ENCODE data around the gene IMPDH2.

- TF ChIP-seq POLR2AphosphoS5 (IDR thresholded peaks at IDR 0.05; ENCODE audit: borderline replicate concordance, low read depth, low read length), result no peak; the same call in 1 of the 2 replicates
- TF ChIP-seq EZH2 (IDR thresholded peaks at IDR 0.05), result no peak
- TF ChIP-seq FOXP2 (optimal IDR thresholded peaks at IDR 0.05; ENCODE audit: control extremely low read depth, extremely low read length, insufficient read depth), result no peak
Observed at GRCh38 chr3:49023775-49024174, 5.4 kb downstream of the IMPDH2 start.

Measured in SK-N-MC (cell line).